Activated naive CD4-positive, alpha-beta T cell treated with anti-CD3 and anti-CD28 coated beads, Interleukin-2, amount 50 U/mL, for 16 hours (primary cell): ENCODE data around the gene WRAP73.

Experiments used
- DNase-seq: peaks from one replicate; pipeline ENCODE4 v3.0.0-alpha.2; 2020

Gene WRAP73

GRCh38 chr1:3609769-3610526 lies 40.0 kb downstream of the WRAP73 start:
- no peak for DNase-seq

- DNase-seq = no peak
Observed at GRCh38 chr1:3609016-3609768, 40.7 kb downstream of the WRAP73 start.

GRCh38 chr1:3608154-3608553 lies 41.7 kb downstream of the WRAP73 start:
- DNase-seq = no peak

- no peak for DNase-seq
Observed at GRCh38 chr1:3607703-3608065, 42.2 kb downstream of the WRAP73 start.

- no peak for DNase-seq
Observed at GRCh38 chr1:3606779-3607702, 42.9 kb downstream of the WRAP73 start.

GRCh38 chr1:3604997-3605823 lies 44.7 kb downstream of the WRAP73 start:
- DNase-seq = no peak

- no peak for DNase-seq
Observed at GRCh38 chr1:3604468-3604974, 45.4 kb downstream of the WRAP73 start.

- no peak for DNase-seq
Observed at GRCh38 chr1:3603571-3604467, 46.1 kb downstream of the WRAP73 start.

- DNase-seq = no peak
Observed at GRCh38 chr1:3603156-3603555, 46.7 kb downstream of the WRAP73 start.

- DNase-seq = no peak
Observed at GRCh38 chr1:3602375-3602774, 47.5 kb downstream of the WRAP73 start.

GRCh38 chr1:3601743-3602142 lies 48.2 kb downstream of the WRAP73 start:
- no peak for DNase-seq

- DNase-seq = no peak
Observed at GRCh38 chr1:3600354-3600753, 49.5 kb downstream of the WRAP73 start.

- no peak for DNase-seq
Observed at GRCh38 chr1:3599816-3600215, 50.1 kb downstream of the WRAP73 start.

GRCh38 chr1:3599286-3599811 lies 50.6 kb downstream of the WRAP73 start:
- no peak for DNase-seq

GRCh38 chr1:3598522-3599285 lies 51.2 kb downstream of the WRAP73 start:
- no peak for DNase-seq

- DNase-seq = no peak
Observed at GRCh38 chr1:3598051-3598491, 51.8 kb downstream of the WRAP73 start.

GRCh38 chr1:3597599-3597964 lies 52.3 kb downstream of the WRAP73 start:
- no peak for DNase-seq

- DNase-seq = no peak
Observed at GRCh38 chr1:3596663-3597598, 53.0 kb downstream of the WRAP73 start.

GRCh38 chr1:3595949-3596348 lies 54.0 kb downstream of the WRAP73 start:
- no peak for DNase-seq
